HG03025 (cell line): ENCODE results near the gene GIMAP2.
A peak's percentile ranks its signal among the peaks of the same experiment; 100 is the strongest.
"Not testable (repeated sequence)": the region's sequence is repeated elsewhere in the genome, so short reads cannot be mapped to it uniquely, and the experiment has no call there.

Source experiments
- ATAC-seq: cut with Tn5 transposase; IDR thresholded peaks from one replicate; pipeline ENCODE4 v1.9.1; 2021; ENCODE audit warnings: mild to moderate bottlenecking, moderate library complexity; ENCODE audit not compliant: unreplicated experiment, low FRiP score

Gene GIMAP2

GRCh38 chr7:150676276-150676675 lies 9.2 kb upstream of the GIMAP2 start:
- not testable (repeated sequence) for ATAC-seq

- not testable (repeated sequence) for ATAC-seq
Measured at GRCh38 chr7:150676854-150677253, 8.7 kb upstream of the GIMAP2 start.

GRCh38 chr7:150678601-150679000 lies 6.9 kb upstream of the GIMAP2 start:
- ATAC-seq, result not testable (repeated sequence)

- not testable (repeated sequence) for ATAC-seq
Measured at GRCh38 chr7:150680364-150680763, 5.1 kb upstream of the GIMAP2 start.

GRCh38 chr7:150686030-150686631 lies 625 bp downstream of the GIMAP2 start:
- peak; percentile 18 for ATAC-seq

- ATAC-seq, result no peak
Measured at GRCh38 chr7:150688630-150689029, 3.1 kb downstream of the GIMAP2 start.

- ATAC-seq, result no peak
Measured at GRCh38 chr7:150695654-150696053, 10.1 kb downstream of the GIMAP2 start.

- ATAC-seq, result no peak
Measured at GRCh38 chr7:150703209-150703608, 17.7 kb downstream of the GIMAP2 start.

GRCh38 chr7:150715293-150715692 lies 29.8 kb downstream of the GIMAP2 start:
- ATAC-seq, result no peak

- ATAC-seq, result no peak
Measured at GRCh38 chr7:150715738-150716137, 30.2 kb downstream of the GIMAP2 start.

GRCh38 chr7:150716368-150716767 lies 30.9 kb downstream of the GIMAP2 start, which contains the start of gene GIMAP1:
Gene GIMAP1, plus strand, starts transcription at chr7:150716613. Its CDS starts 2,435 bp downstream, at chr7:150719048.
- ATAC-seq, result no peak

GRCh38 chr7:150716939-150717338 lies 31.4 kb downstream of the GIMAP2 start:
- ATAC-seq, result no peak

- ATAC-seq, result no peak
Measured at GRCh38 chr7:150717814-150718420, 32.4 kb downstream of the GIMAP2 start.

- ATAC-seq, result no peak
Measured at GRCh38 chr7:150719436-150719835, 33.9 kb downstream of the GIMAP2 start.

GRCh38 chr7:150719960-150720891 lies 34.7 kb downstream of the GIMAP2 start:
- ATAC-seq, result no peak

- ATAC-seq, result no peak
Measured at GRCh38 chr7:150721970-150722373, 36.5 kb downstream of the GIMAP2 start.

- no peak for ATAC-seq
Measured at GRCh38 chr7:150722431-150722931, 37.0 kb downstream of the GIMAP2 start.

GRCh38 chr7:150723467-150723866 lies 38.0 kb downstream of the GIMAP2 start:
- ATAC-seq, result no peak

GRCh38 chr7:150727381-150727780 lies 41.9 kb downstream of the GIMAP2 start:
- ATAC-seq, result no peak

GRCh38 chr7:150728011-150728410 lies 42.5 kb downstream of the GIMAP2 start:
- ATAC-seq, result no peak

- no peak for ATAC-seq
Measured at GRCh38 chr7:150728609-150729008, 43.1 kb downstream of the GIMAP2 start.
